ENCODE data around the gene CCDC124. TPM values are rescaled to one million over a fixed set of nuclear protein-coding genes. Genes with fewer than 3 reads are reported as not detected.

CCDC124 gene
- total RNA-seq, 1 donor from 2014 or later: 77.4 TPM

DNA sequence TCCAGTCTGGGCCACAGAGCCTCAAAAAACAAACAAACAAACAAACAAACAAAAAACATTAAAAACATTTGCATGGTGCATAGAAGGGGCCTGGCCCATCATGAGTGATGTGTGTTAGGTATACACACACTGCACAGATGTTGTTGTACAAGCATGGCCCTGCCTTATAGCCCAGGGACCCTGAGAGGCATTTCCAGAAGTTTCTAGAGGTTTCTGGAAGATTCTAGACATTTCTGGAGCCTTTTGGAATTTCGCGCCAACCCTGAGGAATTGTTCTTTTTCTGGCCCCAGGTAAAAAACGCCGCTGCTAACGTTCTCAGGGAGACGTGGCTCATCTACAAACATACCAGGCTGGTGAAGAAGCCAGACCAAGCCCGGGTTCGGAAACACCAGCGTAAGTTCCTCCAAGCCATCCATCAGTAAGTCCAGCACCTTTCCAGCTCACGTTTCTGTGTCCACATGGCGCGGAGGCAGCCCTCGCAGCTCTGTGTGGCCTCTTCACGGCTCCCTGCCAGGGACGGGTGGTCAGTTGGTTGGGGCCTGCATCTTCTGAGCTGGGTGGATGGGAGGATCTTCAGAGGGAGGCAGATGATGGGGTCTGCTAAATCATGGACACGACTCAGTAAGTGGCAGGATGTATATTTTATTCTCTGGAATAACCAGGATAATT, 56.7 kb downstream of the CCDC124 start:
- Mint-ChIP-seq H3K4me3 (ENCODE audit: unreplicated experiment) (no peak overlapping the region), H3K9me3 (ENCODE audit: low read depth) (no peaks in the 10 kb centered on the region), H3K27me3 (ENCODE audit: low read depth) (peaks cover under 1% of the 10 kb centered on the region), H3K36me3 (ENCODE audit: low read depth) (no peaks in the 10 kb centered on the region), H3K27ac (ENCODE audit: unreplicated experiment) (no peak overlapping the region), H3K4me1 (ENCODE audit: low read depth) (no peaks in the 10 kb centered on the region)
- no peak for DNase-seq (ENCODE audit: low spot score)
- no peak for TF ChIP-seq CTCF (IDR thresholded peaks at IDR 0.05)

GRCh38 chr19:17993076-17993813, 60.4 kb downstream of the CCDC124 start:
- Mint-ChIP-seq H3K36me3 (ENCODE audit: low read depth) (no peaks in the 10 kb centered on the region), H3K27me3 (ENCODE audit: low read depth) (peaks cover 5% of the 10 kb centered on the region), H3K4me1 (ENCODE audit: low read depth) (no peaks in the 10 kb centered on the region), H3K27ac (ENCODE audit: unreplicated experiment) (no peak overlapping the region), H3K9me3 (ENCODE audit: low read depth) (no peaks in the 10 kb centered on the region), H3K4me3 (ENCODE audit: unreplicated experiment) (no peak overlapping the region)
- DNase-seq (ENCODE audit: low spot score): no peak
- TF ChIP-seq CTCF (IDR thresholded peaks at IDR 0.05): no peak

Other genes with a start within 250 kb of the CCDC124 start
- 2.0 to 3.9 TPM (median 2.1 TPM) in 3 replicates for gene UNC13A, start 244.7 kb upstream of the CCDC124 start, total RNA-seq
- gene MAP1S, start 213.5 kb upstream of the CCDC124 start, total RNA-seq: 34.7 to 64.4 TPM (median 61.3 TPM) in 3 replicates
- 0.22 to 0.70 TPM (median 0.49 TPM) in 3 replicates for gene FCHO1, start 181.5 kb upstream of the CCDC124 start, total RNA-seq
- not detected in 3 replicates for gene B3GNT3, start 137.9 kb upstream of the CCDC124 start, total RNA-seq
- not detected in 3 replicates for gene INSL3, start 111.5 kb upstream of the CCDC124 start, total RNA-seq
- 2.3 to 7.7 TPM (median 6.9 TPM) in 3 replicates for gene JAK3, start 85.0 kb upstream of the CCDC124 start, total RNA-seq
- 1,165 to 1,501 TPM (median 1,234 TPM) in 3 replicates for gene RPL18A, start 73.1 kb upstream of the CCDC124 start, total RNA-seq
- not detected in 3 replicates for gene SLC5A5, start 61.1 kb upstream of the CCDC124 start, total RNA-seq
- 0.31 TPM in 1 of 3 replicates, not detected in the others for gene KCNN1, start 34.1 kb downstream of the CCDC124 start, total RNA-seq
- 12.2 to 19.8 TPM (median 17.8 TPM) in 3 replicates for gene ARRDC2, start 75.2 kb downstream of the CCDC124 start, total RNA-seq
- gene IL12RB1, start 153.9 kb downstream of the CCDC124 start, total RNA-seq: not detected in 3 replicates
- 9.7 to 10.1 TPM (median 10.0 TPM) in 3 replicates for gene MAST3, start 164.8 kb downstream of the CCDC124 start, total RNA-seq
- gene PIK3R2, start 220.1 kb downstream of the CCDC124 start, total RNA-seq: 67.6 to 96.3 TPM (median 73.1 TPM) in 3 replicates
- gene IFI30, start 240.8 kb downstream of the CCDC124 start, total RNA-seq: 0.33 to 2.1 TPM (median 1.7 TPM) in 3 replicates